GM19463 (cell line): Measurements from ENCODE around the gene TRPV6.

Experiments used
- ATAC-seq: cut with Tn5 transposase; IDR thresholded peaks from one replicate; pipeline ENCODE4 v1.9.1; 2021; ENCODE audit warnings: mild to moderate bottlenecking, moderate library complexity; ENCODE audit not compliant: unreplicated experiment

TRPV6 gene

GRCh38 chr7:142908921-142909890 lies 23.7 kb upstream of the TRPV6 start:
- no peak for ATAC-seq

DNA sequence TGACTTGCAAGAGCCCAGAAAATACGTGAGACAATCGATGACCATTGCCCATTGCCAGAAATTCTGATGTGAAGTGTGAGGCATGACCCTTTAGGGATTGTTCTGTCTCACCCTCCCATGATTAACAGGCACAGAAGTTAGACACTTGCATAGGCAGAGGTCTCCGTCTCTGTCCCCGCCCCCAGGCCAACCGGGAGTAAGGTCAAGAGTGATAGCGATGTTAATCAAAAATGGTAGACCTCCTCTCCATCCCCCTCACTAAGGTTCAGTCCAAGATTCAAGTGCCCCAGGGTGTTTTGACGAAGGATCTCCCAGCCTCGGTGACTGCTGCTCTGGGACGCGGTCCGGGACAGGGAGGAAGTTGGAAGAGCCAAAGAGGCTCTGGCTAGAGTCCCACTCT lies 22.7 kb upstream of the TRPV6 start:
- ATAC-seq: no peak

GRCh38 chr7:142906643-142907042 lies 21.1 kb upstream of the TRPV6 start:
- ATAC-seq: no peak

DNA sequence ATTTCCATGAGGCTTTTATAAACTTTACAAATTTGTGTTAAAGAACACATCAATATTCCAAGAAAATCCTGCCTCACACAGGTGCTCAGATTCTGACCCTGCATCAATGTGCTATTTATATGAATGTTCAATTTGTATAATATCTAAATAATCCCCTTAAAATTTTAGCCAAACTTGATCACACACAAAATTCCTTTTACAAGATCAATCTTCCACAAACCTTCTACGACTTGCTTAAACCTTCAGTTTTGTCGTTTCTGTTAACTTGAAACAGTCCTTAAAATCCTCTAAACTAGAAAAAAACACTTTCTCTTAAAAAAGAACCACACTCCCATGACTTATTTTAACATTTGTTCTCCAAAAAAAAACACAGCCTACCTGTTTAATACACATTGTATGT lies 20.2 kb upstream of the TRPV6 start:
- no peak for ATAC-seq

DNA sequence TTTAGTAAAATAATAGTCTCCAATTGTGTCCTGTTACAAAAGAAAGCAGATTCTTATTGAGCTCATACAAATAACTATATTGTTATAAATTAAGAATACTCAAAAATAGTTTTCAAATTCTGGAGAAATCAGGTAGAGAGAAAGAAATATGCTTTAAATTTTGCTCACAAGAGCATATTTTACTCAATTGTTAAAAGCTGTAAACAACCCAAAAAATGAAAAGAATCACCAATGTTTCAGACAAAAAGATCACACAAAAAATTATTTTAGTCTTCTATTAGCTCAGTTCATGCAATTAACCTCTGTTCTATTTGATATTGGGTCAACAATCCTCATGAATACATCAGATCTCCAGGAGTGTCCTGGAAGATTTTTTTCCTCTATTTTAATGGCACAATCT lies 18.6 kb upstream of the TRPV6 start:
- ATAC-seq: no peak

DNA sequence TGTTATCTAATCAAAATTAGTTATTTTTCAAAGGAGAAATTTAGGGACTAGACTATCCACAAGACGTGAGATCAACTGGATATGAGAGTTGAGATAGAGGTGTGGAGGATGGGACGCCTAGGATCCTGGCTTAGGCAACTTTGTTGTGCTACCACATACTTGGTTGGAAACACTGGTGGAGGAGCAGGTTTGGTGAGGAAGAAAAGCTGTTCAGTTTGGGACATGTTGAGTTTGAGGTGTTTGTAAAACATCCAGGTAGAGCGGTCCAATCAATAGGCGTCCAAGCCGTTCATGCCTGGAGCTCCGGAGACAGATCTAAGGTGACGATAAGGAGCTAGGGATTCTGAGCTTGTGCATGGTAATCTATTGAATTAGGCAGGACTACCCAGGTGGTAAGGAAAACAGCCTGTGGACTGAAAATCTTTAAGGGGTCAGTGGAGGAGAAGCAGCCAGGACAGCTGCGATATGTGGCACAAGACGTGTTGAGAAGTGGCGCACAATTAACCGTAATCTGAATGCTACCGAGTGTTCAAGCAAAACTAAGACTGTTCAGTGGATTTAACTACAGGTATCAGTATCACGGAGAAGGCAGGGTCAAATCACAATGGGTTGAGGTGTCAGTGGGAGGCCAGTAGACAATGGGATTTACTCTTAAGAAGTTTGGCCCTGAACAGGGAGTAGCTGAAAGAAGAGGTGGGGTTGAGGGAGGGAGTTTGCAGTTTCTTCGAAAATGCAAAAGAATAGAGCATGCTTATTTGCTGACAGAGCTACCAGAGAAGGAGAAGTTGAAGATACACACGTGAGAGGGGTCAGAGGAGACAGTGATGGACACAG lies 16.1 kb upstream of the TRPV6 start:
- ATAC-seq: no peak

DNA sequence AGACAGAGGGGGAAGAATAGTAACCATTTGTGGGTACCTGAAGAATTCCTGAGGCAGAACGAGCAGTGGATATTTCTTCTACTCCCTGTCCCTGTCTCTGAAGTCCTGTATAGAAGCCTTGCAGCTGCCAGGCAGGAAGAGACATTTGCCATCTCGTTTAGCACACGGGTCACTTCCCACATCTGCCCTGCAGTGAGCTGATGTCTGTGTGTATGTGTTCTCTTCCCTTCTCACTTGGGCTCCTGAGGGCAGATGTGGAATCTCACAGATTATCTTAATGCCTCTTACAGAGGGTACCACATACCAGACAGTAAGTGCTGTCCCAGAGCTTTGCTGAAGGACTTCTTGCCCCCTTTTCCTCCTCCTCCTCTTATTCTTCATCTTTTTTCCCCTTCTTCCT lies 14.1 kb upstream of the TRPV6 start:
- ATAC-seq: no peak

- ATAC-seq: no peak
These were observed 13.0 kb upstream of the TRPV6 start for GRCh38 chr7:142898377-142899170.

GRCh38 chr7:142897691-142898090 lies 12.1 kb upstream of the TRPV6 start:
- no peak for ATAC-seq

- no peak for ATAC-seq
These were observed 11.3 kb upstream of the TRPV6 start for GRCh38 chr7:142896741-142897379.

- no peak for ATAC-seq
These were observed 10.6 kb upstream of the TRPV6 start for GRCh38 chr7:142896151-142896550.

DNA sequence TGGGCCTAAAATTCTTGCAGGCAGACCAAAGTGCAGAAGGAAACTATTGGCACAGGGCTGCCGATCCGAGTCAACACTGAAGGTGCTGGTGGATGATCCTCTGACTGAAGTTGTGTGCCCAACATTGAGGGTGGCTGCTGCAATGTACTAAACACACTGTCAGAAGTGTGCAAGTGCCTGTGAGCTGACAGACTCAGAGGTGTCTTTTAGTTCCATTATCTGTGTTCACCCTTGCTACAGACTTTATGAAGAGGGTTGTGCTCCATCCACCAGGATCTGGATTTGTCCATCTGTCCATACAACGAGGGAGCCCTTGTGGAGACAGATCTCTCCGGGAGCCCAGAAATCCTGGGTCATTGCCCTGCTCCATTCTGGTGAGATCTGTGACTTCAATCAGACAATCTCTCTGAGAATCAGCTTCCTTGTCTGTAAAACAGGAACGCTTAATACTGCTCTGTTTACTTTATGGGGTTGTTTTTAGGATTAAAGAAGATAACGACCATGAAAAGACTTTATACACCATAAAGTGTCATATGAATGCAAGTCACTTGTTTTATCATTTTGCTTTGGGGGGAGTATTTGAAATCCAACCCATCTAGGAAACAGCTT lies 9.5 kb upstream of the TRPV6 start:
- no peak for ATAC-seq

DNA sequence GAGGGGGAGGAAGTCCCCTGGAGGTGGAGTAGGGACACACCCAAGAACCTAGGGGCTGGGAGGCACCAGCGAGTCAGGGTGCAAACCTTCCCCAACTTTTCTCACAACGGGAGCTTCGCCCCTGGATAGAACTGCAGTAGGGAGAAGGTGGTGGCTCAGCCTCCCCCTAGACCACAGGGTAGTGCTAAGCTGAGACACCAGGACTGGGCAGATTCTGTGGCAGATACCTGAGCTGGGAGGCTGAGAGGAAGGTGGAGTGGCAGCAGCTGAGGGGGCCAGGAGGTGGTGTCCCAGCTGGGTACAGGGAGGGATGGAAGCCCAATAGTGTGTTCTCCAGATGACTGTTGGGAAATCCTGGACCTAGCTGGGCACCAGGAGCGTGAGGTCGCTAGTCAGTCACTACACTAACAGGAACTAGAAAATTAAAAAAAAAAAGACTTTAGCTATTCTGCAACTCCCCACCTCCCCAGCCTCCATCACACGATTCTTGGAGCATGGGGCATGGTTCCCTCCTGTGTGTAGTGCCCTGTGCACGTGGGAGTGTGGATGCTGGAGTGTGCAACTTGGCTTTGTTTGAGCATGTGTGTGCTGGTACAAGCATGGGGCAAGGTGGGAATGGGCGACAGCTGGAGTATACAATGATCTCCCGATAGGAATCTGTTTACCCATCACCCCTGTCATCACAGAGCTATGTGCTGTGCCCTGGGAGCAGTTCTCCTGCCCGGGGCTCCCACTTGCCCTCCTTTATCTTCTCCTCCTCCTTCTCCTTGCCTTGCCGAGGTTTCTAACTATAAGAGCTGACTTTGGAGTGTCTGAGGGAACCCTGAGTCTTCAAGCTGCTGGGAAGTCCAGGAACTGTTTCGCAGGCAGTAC lies 8.8 kb upstream of the TRPV6 start:
- no peak for ATAC-seq

DNA sequence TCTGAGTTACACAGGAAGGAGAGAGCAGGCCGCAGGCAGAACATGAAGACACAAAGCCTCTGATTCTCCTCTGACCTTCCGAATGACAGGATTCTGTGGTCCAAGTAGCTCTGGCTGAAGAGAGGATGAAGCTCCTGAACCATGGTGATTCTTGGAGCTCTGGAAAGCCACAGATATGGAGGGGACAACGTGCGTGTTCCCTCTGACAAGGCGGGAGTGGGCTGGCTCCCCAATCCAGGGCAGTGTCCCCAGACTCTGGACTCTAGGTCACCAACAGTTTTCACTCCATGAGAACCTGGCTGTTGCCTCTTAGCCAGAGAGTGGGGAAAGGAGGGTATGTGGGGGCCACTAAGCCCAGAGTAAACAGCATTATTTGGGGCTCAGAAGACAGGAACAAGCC lies 7.4 kb upstream of the TRPV6 start:
- ATAC-seq: no peak

DNA sequence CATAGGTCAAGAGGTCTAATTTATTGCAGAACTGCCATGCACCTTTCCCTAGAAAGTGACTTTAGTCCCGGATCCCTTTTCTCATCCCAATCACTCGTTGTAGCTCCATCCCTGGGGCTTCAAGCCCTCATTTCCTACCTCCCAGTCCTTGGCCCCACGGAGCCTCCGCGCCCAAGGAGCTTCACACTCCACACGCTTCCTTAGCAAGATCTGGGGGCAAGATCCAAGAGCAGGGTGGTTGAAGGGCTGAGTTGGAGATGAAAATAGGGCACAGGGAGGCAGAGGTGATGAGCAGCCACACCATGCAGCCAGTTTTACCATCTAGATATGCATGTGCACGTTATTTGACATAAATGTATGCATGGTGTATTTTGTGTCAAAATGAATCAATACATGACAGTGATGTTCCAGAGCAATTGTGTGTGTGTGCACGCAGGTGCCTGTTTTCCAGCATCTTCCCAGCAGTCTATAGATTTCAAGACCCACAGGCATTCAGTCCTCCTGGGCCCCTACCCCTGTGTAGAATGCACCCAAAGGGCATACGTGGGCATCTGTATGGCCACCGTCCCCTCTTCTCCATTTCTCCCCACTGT lies 6.0 kb upstream of the TRPV6 start:
- ATAC-seq: no peak

GRCh38 chr7:142890874-142891485 lies 5.4 kb upstream of the TRPV6 start:
- ATAC-seq: no peak

GRCh38 chr7:142889816-142890215 lies 4.3 kb upstream of the TRPV6 start:
- no peak for ATAC-seq

- no peak for ATAC-seq
These were observed 1.9 kb upstream of the TRPV6 start for GRCh38 chr7:142887282-142888015.
